Loucy (cell line): ENCODE data around the gene MICAL2.

Experiments
- EZH2phosphoT487 ChIP-seq: fragments of 200-600 bp; IDR thresholded peaks from 2 replicates; pipeline ENCODE4 v1.6.1; 2018; ENCODE audit warnings: antibody characterized with exemption, mild to moderate bottlenecking, moderate library complexity, borderline replicate concordance
- TF ChIP-seq, protein P1 (sequence below): fragments of 200-600 bp; sonication (generic); conservative IDR thresholded peaks from 2 replicates; pipeline ENCODE4 v1.5.1; 2014; ENCODE audit warnings: mild to moderate bottlenecking, antibody characterized with exemption, low read length

DNA sequence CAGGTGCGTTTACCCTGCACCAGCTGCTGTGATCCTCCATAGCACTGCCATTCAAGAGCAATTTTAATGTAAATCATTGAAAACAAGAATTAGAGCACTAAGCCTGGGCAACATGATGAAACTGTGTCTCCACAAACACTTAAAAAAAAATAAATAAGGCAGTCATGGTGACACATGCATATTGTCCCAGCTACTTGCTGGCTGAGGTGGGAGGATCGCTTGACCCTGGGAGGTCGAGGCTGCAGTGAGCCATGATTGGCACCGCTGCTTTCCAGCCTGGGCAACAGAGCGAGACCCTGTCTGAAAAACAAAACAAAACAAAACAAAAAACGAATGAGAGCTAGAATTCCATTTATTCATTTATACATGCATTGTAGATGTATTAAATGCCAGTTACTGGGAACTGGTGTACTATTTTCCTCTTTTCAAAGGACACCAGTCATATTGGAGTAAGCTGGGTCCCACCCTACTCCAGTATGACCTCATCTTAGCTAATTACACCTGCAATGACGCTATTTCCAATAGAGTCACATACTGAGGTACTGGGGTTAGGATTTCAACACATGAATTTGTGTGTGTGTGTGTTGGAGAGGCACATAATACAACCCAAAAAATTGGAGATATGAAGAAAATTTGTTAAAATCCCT lies 101.9 kb downstream of the MICAL2 start:
- TF ChIP-seq, protein P1, sequence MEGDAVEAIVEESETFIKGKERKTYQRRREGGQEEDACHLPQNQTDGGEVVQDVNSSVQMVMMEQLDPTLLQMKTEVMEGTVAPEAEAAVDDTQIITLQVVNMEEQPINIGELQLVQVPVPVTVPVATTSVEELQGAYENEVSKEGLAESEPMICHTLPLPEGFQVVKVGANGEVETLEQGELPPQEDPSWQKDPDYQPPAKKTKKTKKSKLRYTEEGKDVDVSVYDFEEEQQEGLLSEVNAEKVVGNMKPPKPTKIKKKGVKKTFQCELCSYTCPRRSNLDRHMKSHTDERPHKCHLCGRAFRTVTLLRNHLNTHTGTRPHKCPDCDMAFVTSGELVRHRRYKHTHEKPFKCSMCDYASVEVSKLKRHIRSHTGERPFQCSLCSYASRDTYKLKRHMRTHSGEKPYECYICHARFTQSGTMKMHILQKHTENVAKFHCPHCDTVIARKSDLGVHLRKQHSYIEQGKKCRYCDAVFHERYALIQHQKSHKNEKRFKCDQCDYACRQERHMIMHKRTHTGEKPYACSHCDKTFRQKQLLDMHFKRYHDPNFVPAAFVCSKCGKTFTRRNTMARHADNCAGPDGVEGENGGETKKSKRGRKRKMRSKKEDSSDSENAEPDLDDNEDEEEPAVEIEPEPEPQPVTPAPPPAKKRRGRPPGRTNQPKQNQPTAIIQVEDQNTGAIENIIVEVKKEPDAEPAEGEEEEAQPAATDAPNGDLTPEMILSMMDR = no peak
- no peak for TF ChIP-seq EZH2phosphoT487
